ENCODE results near the gene NLE1.
"Not testable (repeated sequence)": the region's sequence is repeated elsewhere in the genome, so short reads cannot be mapped to it uniquely, and the experiment has no call there.

NLE1 gene

GRCh38 chr17:35129154-35129972 lies 12.7 kb downstream of the NLE1 start:
- no peak for DNase-seq (ENCODE audit: low read depth in 2 of 2)

GRCh38 chr17:35127751-35128514 lies 14.2 kb downstream of the NLE1 start:
- no peak for DNase-seq (ENCODE audit: low read depth in 2 of 2)

- DNase-seq (ENCODE audit: low read depth in 2 of 2): no peak
These were observed 20.8 kb downstream of the NLE1 start, which contains the start of gene FNDC8 for GRCh38 chr17:35121315-35121714. TSS of gene FNDC8 (plus strand) at chr17:35121615. CDS start at chr17:35121694, 79 bp downstream.

GRCh38 chr17:35119370-35120165 lies 22.5 kb downstream of the NLE1 start, which contains the start of gene RAD51D:
TSS of gene RAD51D (minus strand) at chr17:35119860. CDS start at chr17:35119613, 247 bp downstream.
- DNase-seq (ENCODE audit: low read depth in 2 of 2): peak; percentile 68 to 70

GRCh38 chr17:35117984-35118383 lies 24.1 kb downstream of the NLE1 start:
- no peak for DNase-seq (ENCODE audit: low read depth in 2 of 2)

GRCh38 chr17:35116845-35117244 lies 25.3 kb downstream of the NLE1 start:
- no peak for DNase-seq (ENCODE audit: low read depth in 2 of 2)

GRCh38 chr17:35110791-35111190 lies 31.3 kb downstream of the NLE1 start:
- not testable (repeated sequence) for DNase-seq (ENCODE audit: low read depth in 2 of 2)

- no peak for DNase-seq (ENCODE audit: low read depth in 2 of 2)
These were observed 37.2 kb downstream of the NLE1 start for GRCh38 chr17:35104844-35105450.

- no peak for DNase-seq (ENCODE audit: low read depth in 2 of 2)
These were observed 38.8 kb downstream of the NLE1 start for GRCh38 chr17:35103271-35103670.

GRCh38 chr17:35101725-35102124 lies 40.4 kb downstream of the NLE1 start:
- DNase-seq (ENCODE audit: low read depth in 2 of 2): no peak

GRCh38 chr17:35101036-35101435 lies 41.1 kb downstream of the NLE1 start:
- DNase-seq (ENCODE audit: low read depth in 2 of 2): no peak

GRCh38 chr17:35099908-35100307 lies 42.2 kb downstream of the NLE1 start:
- DNase-seq (ENCODE audit: low read depth in 2 of 2): no peak

- DNase-seq (ENCODE audit: low read depth in 2 of 2): no peak
These were observed 44.3 kb downstream of the NLE1 start for GRCh38 chr17:35097776-35098175.

GRCh38 chr17:35095741-35096140 lies 46.4 kb downstream of the NLE1 start:
- DNase-seq (ENCODE audit: low read depth in 2 of 2): no peak

- no peak for DNase-seq (ENCODE audit: low read depth in 2 of 2)
These were observed 47.2 kb downstream of the NLE1 start for GRCh38 chr17:35094902-35095301.

- DNase-seq (ENCODE audit: low read depth in 2 of 2): not testable (repeated sequence)
These were observed 51.4 kb downstream of the NLE1 start for GRCh38 chr17:35090707-35091106.

GRCh38 chr17:35089586-35090296 lies 52.4 kb downstream of the NLE1 start:
- DNase-seq (ENCODE audit: low read depth in 2 of 2): peak; percentile 38 to 43

- peak; percentile 85 to 89 for DNase-seq (ENCODE audit: low read depth in 2 of 2)
These were observed 53.1 kb downstream of the NLE1 start for GRCh38 chr17:35088881-35089585.

GRCh38 chr17:35088356-35088880 lies 53.7 kb downstream of the NLE1 start:
- no peak for DNase-seq (ENCODE audit: low read depth in 2 of 2)

Measured in stimulated activated CD4-positive, alpha-beta T cell treated with anti-CD3 and anti-CD28 coated beads, Interleukin-4, amount 100 ng/mL, for 48 hours (primary cell).